ENCODE data around the gene KBTBD2.
"Not testable (repeated sequence)": the region's sequence is repeated elsewhere in the genome, so short reads cannot be mapped to it uniquely, and the experiment has no call there.

The KBTBD2 gene

GRCh38 chr7:32894171-32894570 is 2.6 kb upstream of the KBTBD2 start:
- DNase-seq (ENCODE audit: insufficient read length, low spot score), result no peak
- no peak for FAIRE-seq

DNA sequence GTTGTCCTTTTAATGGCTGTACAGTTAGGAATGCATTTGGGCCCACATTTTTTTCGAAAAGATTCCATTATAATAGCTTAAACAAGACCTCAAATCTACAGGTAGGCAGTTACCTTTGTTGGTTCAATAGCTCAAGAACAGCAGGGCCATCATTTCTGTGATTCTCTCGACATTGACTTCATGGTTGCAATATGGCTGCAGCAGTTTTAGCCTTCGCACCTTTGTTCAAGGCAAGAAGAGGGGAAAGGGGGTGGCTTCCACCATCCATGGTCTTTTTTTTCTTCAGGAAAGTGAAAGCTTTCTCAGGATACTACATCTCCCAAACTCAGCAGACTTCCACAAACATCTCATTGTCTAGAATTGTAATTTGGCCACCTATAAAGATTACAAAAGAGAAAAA is 2.2 kb upstream of the KBTBD2 start:
- DNase-seq (ENCODE audit: insufficient read length, low spot score) (no peak), FAIRE-seq (no peak)

DNA sequence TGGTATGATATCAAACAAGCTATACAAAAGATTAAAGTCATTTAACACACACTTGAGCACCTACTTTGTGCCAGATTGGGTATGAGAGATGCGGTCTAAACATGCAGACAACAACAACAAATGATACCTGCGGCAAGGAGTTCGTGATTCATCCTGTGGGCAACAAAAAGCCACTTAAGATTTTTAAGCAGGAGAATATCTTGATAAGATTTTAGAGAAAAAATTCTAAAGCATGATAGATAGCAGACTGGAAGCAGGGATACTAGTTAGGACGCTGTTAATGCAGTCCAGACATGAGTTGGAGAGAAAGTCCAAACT is 1.6 kb upstream of the KBTBD2 start:
- DNase-seq (ENCODE audit: insufficient read length, low spot score) (no peak), FAIRE-seq (peak; percentile 61)

- no peak for DNase-seq (ENCODE audit: insufficient read length, low spot score)
- FAIRE-seq, result no peak
These were observed 1.1 kb upstream of the KBTBD2 start for GRCh38 chr7:32892521-32893206.

DNA sequence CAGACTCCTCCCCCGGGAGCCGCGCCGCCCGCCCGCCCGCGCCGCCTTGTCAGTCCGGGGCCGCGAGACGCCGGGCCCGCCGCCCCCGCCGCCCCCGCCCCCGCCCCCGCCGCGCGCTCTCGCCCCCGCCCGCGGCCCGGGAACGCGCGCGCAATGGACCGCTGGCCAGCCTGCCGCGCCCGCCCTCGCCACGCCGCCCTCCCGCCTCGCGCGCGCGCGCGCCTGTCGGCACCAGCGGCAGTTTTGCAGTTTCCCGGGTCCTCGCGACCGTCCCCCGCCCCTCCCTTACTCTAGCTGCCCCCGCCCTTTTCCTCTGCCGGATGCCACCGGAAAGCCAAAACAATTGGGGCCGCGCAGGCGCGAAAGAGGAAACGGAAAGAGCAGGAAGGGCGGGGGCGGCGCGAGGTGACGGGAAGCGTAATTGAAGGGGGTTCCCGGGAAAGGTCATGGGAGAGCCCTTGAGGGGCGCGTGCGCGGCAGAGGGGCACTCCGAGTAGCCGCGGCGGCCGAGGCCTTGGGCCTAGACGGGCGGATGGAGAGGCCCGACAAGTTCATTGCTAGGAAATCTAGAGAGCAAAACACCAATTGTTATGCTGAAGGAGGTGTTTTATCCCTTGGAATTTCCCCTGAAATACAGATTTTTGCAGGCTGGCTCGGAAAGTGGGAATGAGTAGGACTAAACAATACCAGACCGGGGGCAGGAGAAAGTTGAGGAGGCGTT is 400 bp upstream of the KBTBD2 start:
- FAIRE-seq, result peak; percentile 94
- DNase-seq (ENCODE audit: insufficient read length, low spot score), result peak; percentile 78

- FAIRE-seq (peak; percentile 14), DNase-seq (ENCODE audit: insufficient read length, low spot score) (no peak)
These were observed 842 bp downstream of the KBTBD2 start for GRCh38 chr7:32890793-32891042.

DNA sequence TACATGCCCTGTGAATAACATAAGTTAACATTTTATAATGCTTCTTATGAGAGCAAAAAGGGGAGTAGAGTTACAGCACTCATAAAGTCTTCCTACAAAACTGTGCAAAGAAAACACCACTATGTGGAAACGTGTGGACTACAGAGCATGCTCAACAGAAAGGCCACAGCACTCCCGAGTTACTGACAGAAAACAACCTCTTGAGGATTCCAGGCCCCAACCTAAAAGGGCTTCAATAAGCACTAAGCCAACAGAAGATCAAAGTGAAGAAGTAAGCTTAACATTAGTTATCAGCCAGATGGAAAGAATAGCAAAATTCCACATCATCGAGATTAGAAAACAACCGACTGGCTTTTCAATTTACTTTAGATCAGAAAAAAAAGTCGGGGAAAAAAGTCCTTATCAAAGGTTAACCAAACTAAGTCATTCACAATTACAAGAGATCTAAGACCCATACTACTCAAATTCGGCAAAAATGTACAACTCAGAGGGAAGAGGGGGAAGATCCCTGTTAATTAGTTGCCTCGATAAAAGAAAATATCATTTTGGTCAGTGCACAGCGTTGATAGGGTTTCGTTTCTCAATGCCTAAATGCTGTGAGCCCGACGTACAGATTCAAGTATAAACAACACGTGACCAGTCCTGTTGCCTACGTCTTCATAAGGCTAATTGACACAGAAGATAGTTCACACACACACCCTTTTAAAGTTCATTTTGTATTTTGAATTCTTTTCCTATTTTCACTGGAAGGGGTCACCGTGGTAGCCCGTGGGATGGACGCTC is 1.4 kb downstream of the KBTBD2 start:
- DNase-seq (ENCODE audit: insufficient read length, low spot score) (peak; percentile 35), FAIRE-seq (peak; percentile 78)

DNA sequence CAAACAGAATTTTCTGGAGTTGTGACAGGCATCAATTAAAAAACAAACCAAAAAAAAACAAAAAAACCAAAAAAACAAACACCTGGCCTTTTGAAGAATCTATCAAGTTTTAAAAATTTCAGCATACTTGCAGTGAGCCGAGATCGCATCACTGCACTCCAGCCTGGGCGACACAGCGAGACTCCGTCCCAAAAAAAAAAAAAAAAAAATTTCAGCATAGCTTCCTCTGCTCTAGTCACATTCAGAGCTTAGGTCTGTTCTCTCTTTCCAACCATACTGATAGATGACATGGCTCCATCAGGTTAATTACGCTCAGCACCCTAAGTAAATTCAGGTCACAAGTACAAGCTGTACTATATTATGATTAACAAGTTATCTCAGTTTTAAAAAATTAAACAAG is 3.1 kb downstream of the KBTBD2 start:
- no peak for FAIRE-seq

GRCh38 chr7:32887395-32887794 is 4.2 kb downstream of the KBTBD2 start:
- FAIRE-seq (no peak), DNase-seq (ENCODE audit: insufficient read length, low spot score) (no peak)

More for the DNA sequence above, 3.1 kb downstream of the KBTBD2 start:
- no peak for DNase-seq (ENCODE audit: insufficient read length, low spot score)

DNA sequence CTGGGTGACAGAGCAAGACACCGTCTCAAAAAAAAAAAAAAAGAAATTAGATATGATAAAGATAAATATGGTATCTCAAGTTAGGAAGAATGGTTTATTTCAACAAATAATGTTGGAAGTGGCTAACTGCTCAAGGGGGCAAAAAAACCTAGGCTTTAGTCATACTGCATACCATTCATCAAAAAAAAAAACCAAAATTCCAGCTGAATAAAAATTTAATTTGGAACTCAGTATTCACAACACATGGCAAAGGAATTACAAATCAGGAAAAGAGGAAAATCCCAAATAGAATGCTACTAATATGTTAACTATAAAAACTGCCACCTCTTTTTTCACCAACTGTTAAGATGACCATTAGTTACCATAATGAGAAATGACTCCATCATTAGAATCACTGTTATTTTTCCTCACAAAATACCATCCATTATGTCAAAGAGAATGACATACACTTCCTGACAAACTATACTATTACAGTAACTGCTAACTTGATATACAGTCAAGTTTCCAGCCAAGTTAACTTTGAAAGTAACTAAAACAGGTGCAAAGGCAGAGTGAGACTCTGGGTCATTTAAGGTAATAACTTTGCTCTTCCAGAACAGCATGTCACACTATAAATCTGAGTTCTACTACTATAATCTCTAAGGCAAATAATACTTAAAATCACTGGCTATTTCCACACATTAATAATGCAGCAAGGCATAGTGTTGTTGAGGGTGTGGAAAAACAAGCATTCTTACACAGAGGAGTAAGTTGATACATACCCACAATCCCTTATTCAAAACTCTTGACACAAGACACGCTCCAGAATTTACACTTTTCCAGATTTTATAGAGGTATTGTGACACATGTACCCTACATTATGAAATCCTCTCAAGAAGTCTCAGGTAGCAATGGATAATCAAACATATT is 10.2 kb downstream of the KBTBD2 start:
- FAIRE-seq (no peak), DNase-seq (ENCODE audit: insufficient read length, low spot score) (no peak)

DNA sequence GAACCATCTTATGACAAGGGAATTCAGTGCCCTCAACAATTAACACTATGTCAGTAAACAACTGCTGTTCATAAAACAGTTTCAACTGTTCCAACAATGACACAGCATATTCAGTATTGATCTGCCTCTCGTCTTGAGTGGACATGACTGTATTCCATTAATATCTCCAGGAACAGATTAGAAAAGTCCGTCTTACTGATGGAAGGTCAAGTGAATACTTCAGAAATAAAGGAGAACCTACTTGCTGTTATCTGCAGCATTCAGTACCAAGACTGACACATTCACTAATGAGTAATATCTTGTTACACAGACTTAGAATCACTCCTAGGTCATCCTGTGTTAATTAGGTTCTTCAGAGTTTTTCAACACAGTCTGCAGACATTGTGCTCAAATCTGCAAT is 12.1 kb downstream of the KBTBD2 start:
- no peak for DNase-seq (ENCODE audit: insufficient read length, low spot score)
- FAIRE-seq, result no peak

- DNase-seq (ENCODE audit: insufficient read length, low spot score); FAIRE-seq: not testable (repeated sequence)
These were observed 13.5 kb downstream of the KBTBD2 start for GRCh38 chr7:32878023-32878422.

GRCh38 chr7:32872421-32872820 is 19.1 kb downstream of the KBTBD2 start:
- DNase-seq (ENCODE audit: insufficient read length, low spot score) (no peak), FAIRE-seq (no peak)

DNA sequence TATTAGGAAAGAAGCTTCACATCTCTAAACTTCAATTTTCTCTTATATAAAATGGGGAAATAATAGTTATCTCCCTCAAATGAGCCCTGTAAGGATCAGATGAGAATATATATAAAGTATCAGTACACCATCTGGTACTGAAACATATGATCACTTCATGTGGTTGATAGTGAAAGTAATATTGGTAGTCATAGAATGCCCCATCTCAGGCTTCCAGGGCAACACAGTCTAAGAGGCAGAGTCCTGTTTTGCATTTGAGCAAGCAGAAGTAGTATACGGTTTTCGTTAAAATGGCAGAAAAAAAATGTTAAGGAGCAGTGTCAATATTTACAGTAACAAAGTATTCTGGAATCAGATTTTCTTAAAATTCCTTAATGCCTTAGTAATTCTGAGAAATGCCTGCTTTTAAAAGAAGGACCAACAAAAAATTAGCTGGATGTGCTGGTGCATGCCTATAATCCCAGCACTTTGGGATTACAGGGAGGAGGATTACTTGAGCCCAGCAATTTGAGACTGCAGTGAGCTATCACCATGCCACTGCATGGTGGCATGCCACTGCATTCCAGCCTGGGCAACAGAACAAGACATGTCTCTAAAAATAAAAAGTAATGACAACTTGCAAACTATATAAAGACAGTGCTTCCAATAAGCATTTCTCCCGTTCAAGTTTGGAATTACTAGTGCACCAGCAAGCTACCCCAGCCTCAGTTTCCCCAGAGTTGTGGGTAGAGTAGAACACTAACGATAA is 19.8 kb downstream of the KBTBD2 start:
- FAIRE-seq, result no peak
- no peak for DNase-seq (ENCODE audit: insufficient read length, low spot score)

DNA sequence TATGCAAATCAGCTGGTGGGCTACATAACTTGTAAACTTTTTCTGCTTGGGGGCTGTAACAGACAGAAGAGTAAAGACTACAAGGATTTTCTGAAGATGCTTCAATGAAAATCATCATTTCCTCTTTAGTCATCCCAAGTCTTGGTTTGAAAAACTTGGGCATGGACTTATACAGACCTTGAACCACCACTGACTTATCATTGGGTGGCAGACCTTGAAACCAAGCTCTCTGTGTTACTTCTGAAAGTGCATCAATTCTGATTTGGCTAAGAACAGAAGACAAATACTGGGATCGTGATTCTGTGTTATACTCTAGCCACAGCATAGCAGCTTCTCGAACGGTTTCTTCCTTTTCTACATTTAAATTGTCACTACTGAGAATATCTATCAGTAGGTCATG is 21.3 kb downstream of the KBTBD2 start:
- DNase-seq (ENCODE audit: insufficient read length, low spot score) (no peak), FAIRE-seq (no peak)

DNA sequence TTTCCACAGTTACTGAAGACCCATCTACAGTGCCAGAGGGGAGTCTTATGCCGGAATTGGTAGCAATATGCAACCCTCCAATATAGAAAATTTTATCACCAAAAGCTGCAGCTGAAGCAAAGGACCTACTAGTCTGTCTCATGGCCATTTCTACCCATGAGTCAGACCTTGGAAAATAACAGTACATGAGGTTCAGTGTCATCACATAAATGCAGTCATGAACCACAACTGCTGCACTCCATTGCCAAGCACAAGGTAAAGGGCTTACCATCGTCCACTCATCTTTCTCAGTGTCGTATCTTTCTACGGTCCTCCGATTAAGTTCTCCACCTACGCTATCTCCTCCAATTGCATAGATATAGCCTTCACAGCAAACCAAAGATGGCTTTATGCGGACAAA is 21.8 kb downstream of the KBTBD2 start:
- DNase-seq (ENCODE audit: insufficient read length, low spot score), result no peak
- no peak for FAIRE-seq

- no peak for FAIRE-seq
- DNase-seq (ENCODE audit: insufficient read length, low spot score), result no peak
These were observed 23.4 kb downstream of the KBTBD2 start for GRCh38 chr7:32868116-32868515.

DNA sequence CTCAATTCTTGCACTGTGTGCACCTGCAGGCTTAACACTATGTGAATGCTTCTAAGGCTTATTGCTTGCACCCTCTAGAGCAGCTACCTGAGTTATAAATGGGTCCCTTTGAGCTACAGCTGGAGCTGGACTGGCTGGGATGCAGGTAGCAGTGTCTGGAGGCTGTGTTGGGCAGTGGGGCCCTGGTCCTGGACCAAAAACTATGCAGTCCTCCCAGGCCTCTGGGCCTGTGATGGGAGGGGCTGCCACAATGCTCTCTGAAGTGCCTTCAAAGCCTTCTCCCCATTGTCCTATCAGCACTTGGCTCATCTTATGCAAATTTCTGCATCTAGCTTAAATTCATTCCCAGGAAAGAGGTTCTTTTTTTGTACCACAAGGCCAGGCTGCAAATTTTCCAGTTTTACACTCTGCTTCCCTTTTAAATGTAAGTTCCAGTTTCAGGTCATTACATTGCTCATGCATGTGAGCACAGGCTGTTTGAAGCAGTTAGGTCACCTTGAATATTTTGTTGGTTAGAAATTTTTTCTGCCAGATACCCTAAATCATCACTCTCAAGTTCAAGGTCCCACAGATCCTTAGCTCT is 26.0 kb downstream of the KBTBD2 start:
- DNase-seq (ENCODE audit: insufficient read length, low spot score), result no peak

DNA sequence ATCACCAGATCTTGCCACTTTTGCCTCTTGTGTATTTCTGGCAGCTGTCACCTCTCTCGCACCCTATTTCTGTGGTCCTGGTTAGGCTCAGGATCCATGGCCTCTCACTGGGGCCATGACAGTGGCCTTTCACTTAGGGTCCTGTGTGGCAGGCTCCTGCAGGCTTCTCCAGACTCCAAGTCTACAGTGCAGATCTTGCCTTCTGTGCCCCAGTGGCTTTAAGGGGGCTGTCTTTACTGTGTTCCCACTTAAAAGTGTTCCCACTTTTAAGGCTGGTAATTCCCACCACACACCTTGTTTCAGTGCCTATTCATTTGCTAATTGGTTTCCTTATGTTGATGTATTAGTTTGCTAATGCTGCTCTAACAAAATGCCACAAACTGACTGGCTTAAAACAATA is 27.7 kb downstream of the KBTBD2 start:
- not testable (repeated sequence) for FAIRE-seq; DNase-seq (ENCODE audit: insufficient read length, low spot score)

More for the DNA sequence above, 26.0 kb downstream of the KBTBD2 start:
- FAIRE-seq, result no peak

GRCh38 chr7:32860090-32860489 is 31.5 kb downstream of the KBTBD2 start:
- DNase-seq (ENCODE audit: insufficient read length, low spot score) (no peak), FAIRE-seq (no peak)

Data from GM19239 (cell line).